HepG2 (cell line): Measurements from ENCODE around the gene SERPINA3. TPM values are rescaled to one million over a fixed set of nuclear protein-coding genes. Genes with fewer than 3 reads are reported as not detected.
A peak's percentile ranks its signal among the peaks of the same experiment; 100 is the strongest.

Experiments used
- ARNTL ChIP-seq: sonication (generic); formaldehyde crosslinking; IDR thresholded peaks from 2 replicates; pipeline ENCODE4 v1.4.0; 2020; ENCODE audit warnings: mild to moderate bottlenecking, missing genetic modification reagents
- HINFP ChIP-seq: sonication (generic); formaldehyde crosslinking; IDR thresholded peaks from 2 replicates; pipeline ENCODE4 v1.4.0; 2020; ENCODE audit warnings: low read depth, mild to moderate bottlenecking, missing genetic modification reagents
- IKZF4 ChIP-seq: sonication (generic); formaldehyde crosslinking; IDR thresholded peaks from 2 replicates; pipeline ENCODE4 v1.5.1; 2020; ENCODE audit warnings: borderline replicate concordance, mild to moderate bottlenecking, low read depth, missing genetic modification reagents; ENCODE audit errors: not compliant biosample characterization
- KAT8 ChIP-seq: IDR thresholded peaks from 2 replicates; pipeline ENCODE4 v1.6.1; 2016; ENCODE audit warnings: missing genetic modification reagents, missing compliant biosample characterization
- MBNL3 ChIP-seq: fragments of 250-450 bp; sonication (Bioruptor Pico); conservative IDR thresholded peaks from 2 replicates; pipeline ENCODE4 v1.8.0; 2022; ENCODE audit warnings: mild to moderate bottlenecking, inconsistent platforms
- MXD4 ChIP-seq: IDR thresholded peaks from 2 replicates; pipeline ENCODE4 v1.6.1; 2016; ENCODE audit warnings: mild to moderate bottlenecking, missing biosample characterization, missing genetic modification reagents
- MXI1 ChIP-seq: IDR thresholded peaks from 3 replicates; pipeline ENCODE4 v1.6.1; 2012; ENCODE audit warnings: low read depth, low read length, inconsistent platforms, borderline replicate concordance
- NONO ChIP-seq, 2 experiments: fragments of 450-650 bp in 1 of 2; sonication (generic) in 1 of 2; formaldehyde crosslinking in 1 of 2; IDR thresholded peaks in 1 of 2; conservative IDR thresholded peaks in 1 of 2; 2 replicates each; pipeline versions ENCODE4 v1.6.1 to v1.8.0; 2017 to 2022; ENCODE audit warnings: mild to moderate bottlenecking in 1 of 2, missing genetic modification reagents in 1 of 2, moderate library complexity in 1 of 2
- PHF8 ChIP-seq: sonication (generic); formaldehyde crosslinking; IDR thresholded peaks from 2 replicates; pipeline ENCODE4 v1.5.0; 2020; ENCODE audit warnings: missing genetic modification reagents
- POGK ChIP-seq: sonication (generic); formaldehyde crosslinking; conservative IDR thresholded peaks from 2 replicates; pipeline ENCODE4 v1.8.0; 2022; ENCODE audit warnings: mild to moderate bottlenecking, moderate library complexity, missing genetic modification reagents
- RELA ChIP-seq: sonication (generic); formaldehyde crosslinking; IDR thresholded peaks from 2 replicates; pipeline ENCODE4 v1.4.0; 2020; ENCODE audit warnings: missing genetic modification reagents
- TIGD3 ChIP-seq: sonication (generic); formaldehyde crosslinking; IDR thresholded peaks from 2 replicates; pipeline ENCODE4 v1.5.1; 2020; ENCODE audit warnings: mild to moderate bottlenecking, missing genetic modification reagents, borderline replicate concordance
- ZHX1 ChIP-seq: sonication (generic); formaldehyde crosslinking; IDR thresholded peaks from 2 replicates; pipeline ENCODE4 v1.8.1; 2022; ENCODE audit warnings: low read depth, mild to moderate bottlenecking, missing genetic modification reagents
- ZNF256 ChIP-seq: sonication (generic); formaldehyde crosslinking; conservative IDR thresholded peaks from 2 replicates; pipeline ENCODE4 v1.4.0; 2020; ENCODE audit warnings: missing genetic modification reagents
- ZNF513 ChIP-seq: sonication (generic); formaldehyde crosslinking; conservative IDR thresholded peaks from 2 replicates; pipeline ENCODE4 v1.5.0; 2020; ENCODE audit warnings: missing genetic modification reagents
- ZNF557 ChIP-seq: sonication (generic); formaldehyde crosslinking; IDR thresholded peaks from 2 replicates; pipeline ENCODE4 v1.4.0; 2020; ENCODE audit warnings: missing genetic modification reagents
- ZNF576 ChIP-seq: sonication (generic); formaldehyde crosslinking; IDR thresholded peaks from 2 replicates; pipeline ENCODE4 v1.4.0; 2020; ENCODE audit warnings: mild to moderate bottlenecking, missing genetic modification reagents
- ZNF577 ChIP-seq: sonication (generic); formaldehyde crosslinking; IDR thresholded peaks from 2 replicates; pipeline ENCODE4 v1.4.0; 2020; ENCODE audit warnings: mild to moderate bottlenecking, low read depth, missing genetic modification reagents, borderline replicate concordance
- polyA plus RNA-seq, 8 experiments: library from polyadenylated mRNA; depleted of rRNA in 3 of 8; stranded (reverse) in 7 of 8; unstranded in 1 of 8; fragments of >200 nt; fragmentation: Illumina TruSeq in 4 of 8; extraction: Trizol in 4 of 8; gene quantifications; 2 replicates each; pipeline versions ENCODE4 v1.2.1 to v1.2.3, GENCODE V29; 2011 to 2016; ENCODE audit warnings: low read depth in 4 of 8, missing spikeins in 1 of 8, mixed read lengths in 1 of 8; ENCODE audit not compliant: insufficient read depth in 1 of 8
- total RNA-seq, 5 experiments: library from RNA; depleted of rRNA; stranded (reverse); fragments of >200 nt; fragmentation: Illumina TruSeq; extraction: Trizol; gene quantifications; 2 replicates each; pipeline ENCODE4 v1.2.3, GENCODE V29; 2016; ENCODE audit warnings: low read depth in 1 of 5

SERPINA3 gene
- total and polyA plus RNA-seq, 2 of the 13 experiments (the other 11 are each of a cell fraction or from before 2014, with no cell fraction given), result 825 to 2,200 TPM

GRCh38 chr14:94598816-94599655, 13.2 kb upstream of the SERPINA3 start (continued):
- peak; percentile 75; the same call in 1 of the 2 replicates for TF ChIP-seq ARNTL (CRISPR knock-in tag)
- no peak for TF ChIP-seq ZNF513 (CRISPR knock-in tag)
- peak; percentile 66 for TF ChIP-seq KAT8 (CRISPR knock-in tag)
- TF ChIP-seq TIGD3 (CRISPR knock-in tag), result no peak; the same call in 1 of the 2 replicates
- TF ChIP-seq POGK (CRISPR knock-in tag), result peak; percentile 96
- no peak; the same call in 1 of the 2 replicates for TF ChIP-seq ZHX1 (CRISPR knock-in tag)
- no peak; the same call in 1 of the 2 replicates for TF ChIP-seq MXD4 (CRISPR knock-in tag)
- no peak for TF ChIP-seq NONO (IDR thresholded peaks at IDR 0.05)
- peak; percentile 82 for TF ChIP-seq NONO (CRISPR knock-in tag; conservative IDR thresholded peaks at IDR 0.05)
- TF ChIP-seq ZNF256, result 0 out of 2 replicates have a peak, but pooled peaks have one; percentile 58
- no peak; the same call in 1 of the 2 replicates for TF ChIP-seq HINFP (CRISPR knock-in tag)
- peak; percentile 64; the same call in 1 of the 3 replicates for TF ChIP-seq MXI1
- TF ChIP-seq RELA (CRISPR knock-in tag), result no peak; the same call in 1 of the 2 replicates
- TF ChIP-seq MBNL3, result no peak
- no peak for TF ChIP-seq ZNF557 (CRISPR knock-in tag)
- TF ChIP-seq ZNF576 (CRISPR knock-in tag), result 0 out of 2 replicates have a peak, but pooled peaks have one; percentile 65
- TF ChIP-seq PHF8 (CRISPR knock-in tag), result no peak
- TF ChIP-seq ZNF577 (CRISPR knock-in tag), result no peak
- no peak for TF ChIP-seq IKZF4 (CRISPR knock-in tag)
